K562 (cell line): ENCODE measurements around the gene ENO2. TPM values are rescaled to one million over a fixed set of nuclear protein-coding genes. Genes with fewer than 3 reads are reported as not detected.

Experiments
- CBFB ChIP-seq: sonication (generic); formaldehyde crosslinking; IDR thresholded peaks from 2 replicates; pipeline ENCODE4 v1.4.0; 2020; ENCODE audit warnings: mild to moderate bottlenecking, missing genetic modification reagents
- EGR1 ChIP-seq: fragments of 450-650 bp; conservative IDR thresholded peaks from 2 replicates; pipeline ENCODE4 v1.6.1; 2017; ENCODE audit warnings: mild to moderate bottlenecking
- FOXP1 ChIP-seq: sonication (generic); formaldehyde crosslinking; IDR thresholded peaks from 2 replicates; pipeline ENCODE4 v1.8.0; 2022; ENCODE audit warnings: mild to moderate bottlenecking, missing genetic modification reagents
- HNRNPUL1 ChIP-seq: fragments of 200-400 bp; formaldehyde crosslinking; IDR thresholded peaks from 2 replicates; pipeline ENCODE4 v1.6.1; 2017; ENCODE audit warnings: low read length
- KAT8 ChIP-seq: fragments of 450-650 bp; IDR thresholded peaks from 2 replicates; pipeline ENCODE4 v1.6.1; 2016; ENCODE audit warnings: low read depth, mild to moderate bottlenecking
- MNT ChIP-seq, 2 experiments: fragments of 450-650 bp; conservative IDR thresholded peaks; 2 replicates each; pipeline ENCODE4 v1.6.1; 2017; ENCODE audit warnings: mild to moderate bottlenecking in 2 of 2, moderate library complexity in 2 of 2
- NEUROD1 ChIP-seq: fragments of 150-350 bp; IDR thresholded peaks from 2 replicates; pipeline ENCODE4 v1.6.1; 2014; ENCODE audit warnings: borderline replicate concordance, low read length, low read depth; ENCODE audit not compliant: partially characterized antibody
- PHTF2 ChIP-seq: fragments of 250-450 bp; sonication (Bioruptor Pico); IDR thresholded peaks from 2 replicates; pipeline ENCODE4 v1.5.0; 2021; ENCODE audit warnings: mild to moderate bottlenecking
- POLR2G ChIP-seq: fragments of 200-400 bp; formaldehyde crosslinking; IDR thresholded peaks from 2 replicates; pipeline ENCODE4 v1.6.1; 2017; ENCODE audit warnings: low read depth, mild to moderate bottlenecking, antibody characterized with exemption, low read length, moderate library complexity
- TARDBP ChIP-seq: fragments of 450-650 bp; IDR thresholded peaks from 2 replicates; pipeline ENCODE4 v1.6.1; 2016
- TEAD2 ChIP-seq: fragments of 450-650 bp; IDR thresholded peaks from 2 replicates; pipeline ENCODE4 v1.6.1; 2016; ENCODE audit warnings: missing genetic modification characterization, control low read depth, missing compliant biosample characterization
- THRAP3 ChIP-seq: fragments of 450-650 bp; IDR thresholded peaks from 2 replicates; pipeline ENCODE4 v1.6.1; 2016; ENCODE audit warnings: mild to moderate bottlenecking, inconsistent platforms, borderline replicate concordance
- WHSC1 ChIP-seq: IDR thresholded peaks from one replicate; pipeline ENCODE4 v1.6.1; 2012; ENCODE audit warnings: low read length, control low read depth, inconsistent platforms
- YY1 ChIP-seq, 3 experiments: IDR thresholded peaks; 2 replicates each; pipeline ENCODE4 v1.6.1; 2011; ENCODE audit warnings: low read length in 2 of 3, mild to moderate bottlenecking in 2 of 3, moderate library complexity in 2 of 3, borderline replicate concordance in 1 of 3, control low read depth in 1 of 3, low read depth in 1 of 3; ENCODE audit not compliant: insufficient read depth in 3 of 3, insufficient replicate concordance in 2 of 3, control insufficient read depth in 1 of 3, insufficient read length in 1 of 3; ENCODE audit errors: extremely low read depth in 1 of 3
- ZBTB17 ChIP-seq: fragments of 450-650 bp; formaldehyde crosslinking; IDR thresholded peaks from 2 replicates; pipeline ENCODE4 v1.4.0; 2020; ENCODE audit warnings: mild to moderate bottlenecking
- ZNF143 ChIP-seq: sonication (generic); formaldehyde crosslinking; IDR thresholded peaks from 2 replicates; pipeline ENCODE4 v1.9.0; 2022; ENCODE audit warnings: mild to moderate bottlenecking, missing genetic modification reagents
- ZNF324 ChIP-seq: fragments of 250-450 bp; sonication (Bioruptor Pico); IDR thresholded peaks from 2 replicates; pipeline ENCODE4 v1.4.0; 2020; ENCODE audit warnings: mild to moderate bottlenecking
- ZNF41 ChIP-seq: fragments of 250-450 bp; sonication (Bioruptor Pico); conservative IDR thresholded peaks from 2 replicates; pipeline ENCODE4 v1.4.0; 2020; ENCODE audit warnings: mild to moderate bottlenecking
- polyA plus RNA-seq, 8 experiments: library from polyadenylated mRNA; depleted of rRNA in 4 of 8; stranded (reverse) in 5 of 8; unstranded in 3 of 8; fragments of >200 nt; fragmentation: Nextera tagmentation in 2 of 8; fragmentation: Illumina TruSeq in 1 of 8; extraction: Ambion mirVana in 2 of 8; extraction: Trizol in 1 of 8; gene quantifications; 2 replicates each; pipeline versions ENCODE4 v1.2.1 to v1.2.3, GENCODE V29; 2011 to 2014; ENCODE audit warnings: inconsistent platforms in 1 of 8, missing spikeins in 1 of 8
- total RNA-seq, 7 experiments: library from RNA; depleted of rRNA in 6 of 7; stranded (reverse); fragments of >200 nt in 6 of 7; fragmentation: Illumina TruSeq in 2 of 7; extraction: Trizol in 2 of 7; gene quantifications; 2 replicates each; pipeline versions ENCODE4 v1.2.1 to v1.2.3, GENCODE V29; 2011 to 2021; ENCODE audit warnings: low replicate concordance in 1 of 7
- TF ChIP-seq, protein P1 (sequence below), 2 experiments: fragments of 250-450 bp in 1 of 2; fragments of 450-650 bp in 1 of 2; sonication (Bioruptor Pico) in 1 of 2; IDR thresholded peaks; 2 replicates each; pipeline versions ENCODE4 v1.6.1 to v1.8.0; 2016 to 2021; ENCODE audit warnings: mild to moderate bottlenecking in 2 of 2, moderate library complexity in 2 of 2, missing compliant biosample characterization in 1 of 2, missing genetic modification characterization in 1 of 2
- TF ChIP-seq, protein P2 (sequence below), 2 experiments: fragments of 450-650 bp in 1 of 2; sonication (generic) in 1 of 2; formaldehyde crosslinking; conservative IDR thresholded peaks; 2 replicates each; pipeline versions ENCODE4 v1.4.0 to v1.8.1; 2020 to 2022; ENCODE audit warnings: mild to moderate bottlenecking in 1 of 2, missing genetic modification reagents in 1 of 2
- TF ChIP-seq, protein P3 (sequence below): fragments of 450-650 bp; formaldehyde crosslinking; IDR thresholded peaks from 2 replicates; pipeline ENCODE4 v1.4.0; 2020; ENCODE audit warnings: mild to moderate bottlenecking
- TF ChIP-seq, protein P4 (sequence below): fragments of 450-650 bp; formaldehyde crosslinking; IDR thresholded peaks from 2 replicates; pipeline ENCODE4 v1.4.0; 2022; ENCODE audit warnings: mild to moderate bottlenecking, moderate library complexity

The ENO2 gene
- total and polyA plus RNA-seq, 9 of the 15 experiments (the other 6 are each of a cell fraction or from before 2014, with no cell fraction given): 10.9 to 43.3 (median 21.0) TPM

DNA sequence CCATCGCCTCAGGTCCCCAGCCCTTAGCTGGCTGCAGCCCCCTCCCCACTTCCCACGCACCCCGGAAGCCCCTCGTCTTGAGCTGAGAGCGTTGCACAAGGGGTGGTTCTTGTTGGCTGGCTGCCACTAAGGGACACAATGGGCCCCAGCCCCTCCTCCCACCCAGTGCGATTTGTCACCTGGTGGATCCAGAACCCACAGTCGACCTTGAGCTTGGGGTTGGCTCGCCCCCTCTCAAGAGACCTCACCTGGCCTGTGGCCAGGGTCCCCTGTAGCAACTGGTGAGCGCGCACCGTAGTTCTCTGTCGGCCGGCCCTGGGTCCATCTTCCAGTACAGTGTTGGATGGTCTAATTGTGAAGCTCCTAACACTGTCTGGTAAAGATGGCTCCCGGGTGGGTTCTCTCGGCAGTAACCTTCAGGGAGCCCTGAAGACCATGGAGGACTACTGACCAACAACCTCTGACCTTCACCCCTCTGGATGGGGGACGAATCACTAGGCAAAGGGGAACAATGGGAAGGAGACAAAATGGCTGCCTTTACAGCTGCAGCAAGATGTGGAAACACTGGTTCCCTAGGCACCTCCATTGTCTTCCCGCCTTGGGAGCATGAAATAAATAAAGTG is 49.5 kb downstream of the ENO2 start (continued):
- TF ChIP-seq POLR2G (peak; percentile 63; the same call in 1 of the 2 replicates), HNRNPUL1 (no peak), EGR1 (no peak), THRAP3 (no peak), MNT (conservative IDR thresholded peaks at IDR 0.05) (no peak), ZNF143 (CRISPR knock-in tag) (no peak), WHSC1 (no peak), KAT8 (no peak), YY1 (IDR thresholded peaks at IDR 0.05; ENCODE audit: borderline replicate concordance in 1 of 3, control insufficient read depth in 1 of 3, extremely low read depth in 1 of 3, insufficient read depth in 3 of 3, insufficient read length in 1 of 3, insufficient replicate concordance in 2 of 3, low read depth in 1 of 3, low read length in 2 of 3) (peak; percentile 13 to 82 (median 28)), CBFB (CRISPR knock-in tag) (no peak), ZNF41 (0 out of 2 replicates have a peak, but pooled peaks have one; percentile 29), NEUROD1 (no peak), ZNF324 (no peak), TEAD2 (tag) (no peak; the same call in 1 of the 2 replicates), FOXP1 (no peak), ZBTB17 (CRISPR knock-in tag) (no peak), TARDBP (no peak), PHTF2 (no peak)
- TF ChIP-seq, protein P1, sequence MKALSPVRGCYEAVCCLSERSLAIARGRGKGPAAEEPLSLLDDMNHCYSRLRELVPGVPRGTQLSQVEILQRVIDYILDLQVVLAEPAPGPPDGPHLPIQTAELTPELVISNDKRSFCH (CRISPR knock-in tag; IDR thresholded peaks at IDR 0.05): no peak
- TF ChIP-seq, protein P1 (tag; IDR thresholded peaks at IDR 0.05): peak; percentile 83
- TF ChIP-seq, protein P2, sequence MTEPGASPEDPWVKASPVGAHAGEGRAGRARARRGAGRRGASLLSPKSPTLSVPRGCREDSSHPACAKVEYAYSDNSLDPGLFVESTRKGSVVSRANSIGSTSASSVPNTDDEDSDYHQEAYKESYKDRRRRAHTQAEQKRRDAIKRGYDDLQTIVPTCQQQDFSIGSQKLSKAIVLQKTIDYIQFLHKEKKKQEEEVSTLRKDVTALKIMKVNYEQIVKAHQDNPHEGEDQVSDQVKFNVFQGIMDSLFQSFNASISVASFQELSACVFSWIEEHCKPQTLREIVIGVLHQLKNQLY (CRISPR knock-in tag; conservative IDR thresholded peaks at IDR 0.05): no peak
- TF ChIP-seq, protein P3, sequence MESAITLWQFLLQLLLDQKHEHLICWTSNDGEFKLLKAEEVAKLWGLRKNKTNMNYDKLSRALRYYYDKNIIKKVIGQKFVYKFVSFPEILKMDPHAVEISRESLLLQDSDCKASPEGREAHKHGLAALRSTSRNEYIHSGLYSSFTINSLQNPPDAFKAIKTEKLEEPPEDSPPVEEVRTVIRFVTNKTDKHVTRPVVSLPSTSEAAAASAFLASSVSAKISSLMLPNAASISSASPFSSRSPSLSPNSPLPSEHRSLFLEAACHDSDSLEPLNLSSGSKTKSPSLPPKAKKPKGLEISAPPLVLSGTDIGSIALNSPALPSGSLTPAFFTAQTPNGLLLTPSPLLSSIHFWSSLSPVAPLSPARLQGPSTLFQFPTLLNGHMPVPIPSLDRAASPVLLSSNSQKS (CRISPR knock-in tag): no peak
- TF ChIP-seq, protein P4, sequence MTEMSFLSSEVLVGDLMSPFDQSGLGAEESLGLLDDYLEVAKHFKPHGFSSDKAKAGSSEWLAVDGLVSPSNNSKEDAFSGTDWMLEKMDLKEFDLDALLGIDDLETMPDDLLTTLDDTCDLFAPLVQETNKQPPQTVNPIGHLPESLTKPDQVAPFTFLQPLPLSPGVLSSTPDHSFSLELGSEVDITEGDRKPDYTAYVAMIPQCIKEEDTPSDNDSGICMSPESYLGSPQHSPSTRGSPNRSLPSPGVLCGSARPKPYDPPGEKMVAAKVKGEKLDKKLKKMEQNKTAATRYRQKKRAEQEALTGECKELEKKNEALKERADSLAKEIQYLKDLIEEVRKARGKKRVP (CRISPR knock-in tag): peak; percentile 42; the same call in 1 of the 2 replicates
